HFFc6 (cell line): ENCODE results near the gene UNKL. TPM values are rescaled to one million over a fixed set of nuclear protein-coding genes. Genes with fewer than 3 reads are reported as not detected.
"Not testable (repeated sequence)": the region's sequence is repeated elsewhere in the genome, so short reads cannot be mapped to it uniquely, and the experiment has no call there.

ENCODE experiments used
- DNase-seq: peaks from one replicate; pipeline ENCODE4 v3.0.0-alpha.2; 2018
- H3K27ac Mint-ChIP-seq: 2 replicates; pipeline ENCODE4 v1.8.0; 2020; ENCODE audit warnings: mild to moderate bottlenecking, mixed read lengths
- H3K27me3 Mint-ChIP-seq: 2 replicates; pipeline ENCODE4 v1.8.0; 2021; ENCODE audit warnings: mild to moderate bottlenecking, moderate library complexity, mixed read lengths; ENCODE audit not compliant: insufficient read depth
- H3K36me3 Mint-ChIP-seq: 2 replicates; pipeline ENCODE4 v1.8.0; 2021; ENCODE audit warnings: low read depth, mixed read lengths
- H3K4me1 Mint-ChIP-seq: 2 replicates; pipeline ENCODE4 v1.8.0; 2020; ENCODE audit warnings: low read depth, mixed read lengths
- H3K4me3 Mint-ChIP-seq: 2 replicates; pipeline ENCODE4 v1.8.0; 2020; ENCODE audit warnings: mild to moderate bottlenecking, moderate library complexity, mixed read lengths
- H3K9me3 Mint-ChIP-seq: 2 replicates; pipeline ENCODE4 v1.8.0; 2020; ENCODE audit warnings: mild to moderate bottlenecking, mixed read lengths
- total RNA-seq, 6 experiments: library from RNA; stranded (reverse); fragmentation: NEBNext Ultra II Directional; extraction: Animal tissue kit (Norgen Biotek cat#: 25700); gene quantifications; 2 replicates in 1 of 6; 3 replicates in 5 of 6; pipeline ENCODE4 v1.2.3, GENCODE V29; 2021
- TF ChIP-seq, protein P1 (sequence below): fragments of 200-600 bp; sonication (generic); IDR thresholded peaks from 2 replicates; pipeline ENCODE4 v1.5.0; 2021; ENCODE audit warnings: antibody characterized with exemption, mild to moderate bottlenecking

The UNKL gene
- total RNA-seq, 6 experiments from 2014 or later, result 15.0 to 22.6 (median 16.5) TPM

DNA sequence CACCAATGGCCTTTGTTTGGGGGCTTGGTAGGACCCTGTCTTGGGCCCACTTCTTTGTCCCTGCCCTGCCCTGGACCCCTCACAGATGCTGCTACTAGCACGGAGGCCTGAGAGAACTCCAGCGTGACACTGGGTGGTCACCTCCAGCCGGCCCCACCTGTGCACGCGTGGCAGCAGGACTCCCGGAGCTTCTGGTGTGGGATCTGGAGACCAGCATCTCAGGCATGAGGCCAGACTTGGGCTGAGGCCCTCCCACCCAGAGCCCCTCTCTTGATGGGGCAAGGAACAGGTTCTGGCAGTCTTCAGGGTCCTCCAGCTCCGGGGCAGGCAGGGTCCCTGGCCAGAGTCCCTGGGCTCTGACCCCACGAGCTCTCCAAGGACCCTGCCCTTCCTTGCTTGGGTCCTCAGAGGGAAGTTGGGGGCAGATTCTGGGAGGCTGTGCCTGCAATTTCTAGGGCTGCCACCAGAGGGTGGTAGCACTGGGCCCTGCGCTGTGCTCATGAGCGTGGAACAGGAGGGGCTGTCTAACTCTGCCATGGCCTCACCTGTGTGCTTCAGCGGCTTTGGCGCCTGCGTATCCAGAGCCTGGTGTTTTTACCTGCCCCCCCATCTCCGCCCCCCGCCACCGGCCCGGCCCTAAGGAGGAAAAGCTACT lies 84.1 kb downstream of the UNKL start:
- Mint-ChIP-seq H3K27ac (no peak overlapping the region), H3K36me3 (no peaks in the 10 kb centered on the region), H3K4me1 (peaks cover 6% of the 10 kb centered on the region; the same call in 1 of the 2 replicates), H3K9me3 (no peaks in the 10 kb centered on the region), H3K4me3 (no peak overlapping the region), H3K27me3 (peaks cover 9% of the 10 kb centered on the region)
- TF ChIP-seq, protein P1, sequence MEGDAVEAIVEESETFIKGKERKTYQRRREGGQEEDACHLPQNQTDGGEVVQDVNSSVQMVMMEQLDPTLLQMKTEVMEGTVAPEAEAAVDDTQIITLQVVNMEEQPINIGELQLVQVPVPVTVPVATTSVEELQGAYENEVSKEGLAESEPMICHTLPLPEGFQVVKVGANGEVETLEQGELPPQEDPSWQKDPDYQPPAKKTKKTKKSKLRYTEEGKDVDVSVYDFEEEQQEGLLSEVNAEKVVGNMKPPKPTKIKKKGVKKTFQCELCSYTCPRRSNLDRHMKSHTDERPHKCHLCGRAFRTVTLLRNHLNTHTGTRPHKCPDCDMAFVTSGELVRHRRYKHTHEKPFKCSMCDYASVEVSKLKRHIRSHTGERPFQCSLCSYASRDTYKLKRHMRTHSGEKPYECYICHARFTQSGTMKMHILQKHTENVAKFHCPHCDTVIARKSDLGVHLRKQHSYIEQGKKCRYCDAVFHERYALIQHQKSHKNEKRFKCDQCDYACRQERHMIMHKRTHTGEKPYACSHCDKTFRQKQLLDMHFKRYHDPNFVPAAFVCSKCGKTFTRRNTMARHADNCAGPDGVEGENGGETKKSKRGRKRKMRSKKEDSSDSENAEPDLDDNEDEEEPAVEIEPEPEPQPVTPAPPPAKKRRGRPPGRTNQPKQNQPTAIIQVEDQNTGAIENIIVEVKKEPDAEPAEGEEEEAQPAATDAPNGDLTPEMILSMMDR, result peak; percentile 79
- no peak for DNase-seq

DNA sequence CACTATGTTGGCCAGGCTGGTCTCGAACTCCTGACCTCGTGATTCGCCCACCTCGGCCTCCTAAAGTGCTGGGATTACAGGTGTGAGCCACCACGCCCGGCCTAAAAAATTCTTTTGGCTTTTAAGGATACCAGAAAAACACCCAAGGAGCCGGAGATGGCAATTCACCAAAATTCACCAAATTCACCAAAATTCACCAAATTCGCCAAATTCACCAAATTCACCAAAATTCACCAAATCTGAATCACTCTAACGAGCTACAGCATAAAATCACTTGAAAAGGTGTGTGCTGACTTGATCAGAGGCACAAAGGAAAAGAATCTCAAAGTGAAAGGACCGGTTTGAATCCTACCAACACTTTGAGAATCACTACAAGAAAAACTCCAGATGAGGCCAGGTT lies 85.5 kb downstream of the UNKL start:
- H3K4me1 Mint-ChIP-seq, H3K36me3 Mint-ChIP-seq, DNase-seq, H3K4me3 Mint-ChIP-seq, H3K27me3 Mint-ChIP-seq, H3K9me3 Mint-ChIP-seq, H3K27ac Mint-ChIP-seq: not testable (repeated sequence)

DNA sequence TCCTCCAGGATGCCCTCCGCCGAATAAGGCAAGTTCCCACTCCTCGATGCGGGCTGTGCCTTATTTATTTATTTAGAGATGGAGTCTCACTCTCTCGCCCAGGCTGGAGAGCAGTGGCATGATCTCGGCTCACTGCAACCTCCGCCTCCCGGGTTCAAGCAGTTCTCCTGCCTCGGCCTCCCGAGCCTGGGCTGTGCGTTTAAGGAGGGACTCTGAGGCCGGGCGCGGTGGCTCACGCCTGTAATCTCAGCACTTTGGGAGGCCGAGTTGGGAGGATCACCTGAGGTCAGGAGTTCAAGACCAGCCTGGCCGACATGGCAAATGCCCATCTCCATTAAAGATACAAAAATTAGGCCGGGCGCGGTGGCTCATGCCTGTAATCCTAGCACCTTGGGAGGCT lies 86.4 kb downstream of the UNKL start:
- H3K4me3 Mint-ChIP-seq, H3K27me3 Mint-ChIP-seq, H3K36me3 Mint-ChIP-seq, DNase-seq, H3K27ac Mint-ChIP-seq, H3K4me1 Mint-ChIP-seq, H3K9me3 Mint-ChIP-seq: not testable (repeated sequence)

DNA sequence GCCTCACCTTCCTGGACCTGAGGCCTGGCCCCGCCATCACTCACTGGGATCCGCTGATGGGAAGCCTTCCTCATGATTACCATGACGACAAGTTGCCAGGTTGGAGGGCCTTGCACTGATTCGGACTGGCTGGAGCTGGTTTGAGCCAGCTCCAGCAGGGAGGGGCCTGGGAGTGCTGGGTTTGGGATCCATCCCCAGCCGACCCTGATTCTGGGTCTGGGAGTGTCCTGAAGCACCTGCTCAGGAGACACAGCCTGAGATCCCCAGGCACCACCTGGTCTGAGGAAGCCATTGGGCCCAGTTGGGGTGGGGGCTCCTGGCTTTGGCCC lies 86.9 kb downstream of the UNKL start:
- H3K27me3 Mint-ChIP-seq, result peaks cover 2% of the 10 kb centered on the region; the same call in 1 of the 2 replicates
- TF ChIP-seq, protein P1, result no peak

DNA sequence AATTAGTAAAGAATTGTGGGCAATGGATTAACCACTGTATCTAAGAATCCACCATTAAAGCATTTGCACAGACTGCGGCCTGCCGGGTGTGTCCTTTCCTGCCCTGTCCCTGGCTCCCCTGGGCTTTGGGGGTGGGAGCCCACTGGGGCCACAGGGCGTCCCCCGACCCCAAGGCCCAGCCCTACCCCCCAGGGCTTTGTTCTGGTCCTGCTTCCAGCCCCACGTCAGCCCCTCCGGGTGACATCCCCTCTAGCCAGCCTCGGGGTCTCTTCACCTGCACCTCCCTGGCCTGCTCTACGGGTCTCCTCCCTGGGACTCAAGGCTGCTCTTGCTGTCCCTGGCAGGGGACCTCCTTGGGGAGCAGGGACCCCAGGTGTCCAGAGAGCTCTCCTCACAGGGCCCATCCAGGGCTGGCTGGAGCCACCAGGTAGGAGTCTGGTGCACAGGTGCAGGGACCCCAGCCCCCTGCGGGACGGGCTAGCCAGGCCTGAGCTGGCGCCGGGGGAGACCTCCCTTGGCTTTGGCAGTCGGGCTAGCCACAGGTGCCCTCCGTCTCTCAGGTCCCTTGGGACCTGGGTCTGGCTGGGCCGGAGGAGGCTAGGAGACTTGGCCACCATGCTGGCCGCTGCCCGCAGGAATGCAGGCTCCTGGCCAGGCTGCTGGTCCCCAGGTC lies 87.4 kb downstream of the UNKL start:
- Mint-ChIP-seq H3K9me3 (no peaks in the 10 kb centered on the region), H3K27ac (no peak overlapping the region), H3K4me1 (peaks cover 6% of the 10 kb centered on the region; the same call in 1 of the 2 replicates), H3K27me3 (peaks cover 3% of the 10 kb centered on the region; the same call in 1 of the 2 replicates), H3K36me3 (no peaks in the 10 kb centered on the region), H3K4me3 (no peak overlapping the region)
- DNase-seq, result no peak
- TF ChIP-seq, protein P1, result no peak

More for the DNA sequence above, 86.9 kb downstream of the UNKL start:
- Mint-ChIP-seq H3K27ac (no peak overlapping the region), H3K36me3 (no peaks in the 10 kb centered on the region), H3K4me3 (no peak overlapping the region), H3K9me3 (no peaks in the 10 kb centered on the region), H3K4me1 (peaks cover 6% of the 10 kb centered on the region; the same call in 1 of the 2 replicates)
- no peak for DNase-seq

DNA sequence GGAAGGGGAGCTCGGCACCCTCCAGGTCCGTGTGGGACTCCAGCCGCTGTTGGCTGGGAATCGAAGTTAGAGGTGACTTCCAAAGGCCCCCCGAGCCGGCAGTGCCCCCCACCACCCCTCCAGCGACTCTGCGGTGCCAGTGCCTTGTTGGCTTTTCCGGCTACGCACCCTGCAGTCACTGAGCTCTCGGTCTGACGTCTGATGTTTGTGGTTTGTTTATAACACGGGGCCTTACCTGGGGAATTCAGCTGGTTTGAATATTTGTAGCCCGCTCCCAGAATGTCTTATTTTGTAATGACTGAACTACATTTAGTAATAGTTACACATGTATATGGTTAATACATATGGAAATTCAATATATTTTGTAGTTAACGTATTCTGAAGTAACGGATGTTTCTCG lies 88.1 kb downstream of the UNKL start:
- no peak for DNase-seq
- Mint-ChIP-seq H3K4me1 (peaks cover 1% of the 10 kb centered on the region; the same call in 1 of the 2 replicates), H3K9me3 (no peaks in the 10 kb centered on the region), H3K27me3 (peaks cover 1% of the 10 kb centered on the region; the same call in 1 of the 2 replicates), H3K36me3 (no peaks in the 10 kb centered on the region), H3K4me3 (no peak overlapping the region), H3K27ac (no peak overlapping the region)
- TF ChIP-seq, protein P1, result no peak
